ENCODE results near the gene GPX8.

Gene GPX8

GRCh38 chr5:55159763-55160492 lies at the start of gene GPX8:
TSS of gene GPX8 (plus strand) at chr5:55160171. CDS start at chr5:55160193, 22 bp downstream.
- ATAC-seq, result peak; percentile 59

GRCh38 chr5:55110217-55110616 lies 49.8 kb upstream of the GPX8 start:
- no peak for ATAC-seq
- no peak for DNase-seq

More at GRCh38 chr5:55159763-55160492, at the start of gene GPX8:
- DNase-seq, result no peak

GRCh38 chr5:55113327-55113726 lies 46.6 kb upstream of the GPX8 start:
- DNase-seq, result no peak
- no peak for ATAC-seq

- no peak for ATAC-seq
- DNase-seq, result no peak
Observed at GRCh38 chr5:55114061-55114460, 45.9 kb upstream of the GPX8 start.

GRCh38 chr5:55123365-55123764 lies 36.6 kb upstream of the GPX8 start:
- DNase-seq (no peak), ATAC-seq (no peak)

GRCh38 chr5:55134053-55134722 lies 25.8 kb upstream of the GPX8 start:
- ATAC-seq (peak; percentile 91), DNase-seq (peak; percentile 36)

GRCh38 chr5:55136521-55136920 lies 23.4 kb upstream of the GPX8 start:
- no peak for DNase-seq

GRCh38 chr5:55140908-55141665 lies 18.9 kb upstream of the GPX8 start:
- DNase-seq (peak; percentile 16), ATAC-seq (peak; percentile 56)

More at GRCh38 chr5:55136521-55136920, 23.4 kb upstream of the GPX8 start:
- no peak for ATAC-seq

- DNase-seq (peak; percentile 14), ATAC-seq (peak; percentile 78)
Observed at GRCh38 chr5:55141945-55142690, 17.9 kb upstream of the GPX8 start.

- ATAC-seq (no peak), DNase-seq (no peak)
Observed at GRCh38 chr5:55143624-55144023, 16.3 kb upstream of the GPX8 start.

GRCh38 chr5:55146080-55146479 lies 13.9 kb upstream of the GPX8 start:
- ATAC-seq (no peak), DNase-seq (no peak)

- DNase-seq (peak; percentile 80), ATAC-seq (peak; percentile 85)
Observed at GRCh38 chr5:55146543-55147151, 13.3 kb upstream of the GPX8 start.

GRCh38 chr5:55149308-55149795 lies 10.6 kb upstream of the GPX8 start:
- DNase-seq (no peak), ATAC-seq (no peak)

GRCh38 chr5:55151923-55152842 lies 7.8 kb upstream of the GPX8 start:
- ATAC-seq, result no peak
- DNase-seq, result no peak

- no peak for ATAC-seq
- no peak for DNase-seq
Observed at GRCh38 chr5:55154873-55155272, 5.1 kb upstream of the GPX8 start.

- DNase-seq (no peak), ATAC-seq (no peak)
Observed at GRCh38 chr5:55160493-55161209, 680 bp downstream of the GPX8 start.

- DNase-seq (no peak), ATAC-seq (no peak)
Observed at GRCh38 chr5:55162666-55163065, 2.7 kb downstream of the GPX8 start.

- DNase-seq (no peak), ATAC-seq (no peak)
Observed at GRCh38 chr5:55171471-55171870, 11.5 kb downstream of the GPX8 start.

- DNase-seq (peak; percentile 38), ATAC-seq (peak; percentile 63)
Observed at GRCh38 chr5:55172051-55172899, 12.3 kb downstream of the GPX8 start.
